SK-N-SH (cell line): ENCODE results near the gene SRP14. TPM values are rescaled to one million over a fixed set of nuclear protein-coding genes. Genes with fewer than 3 reads are reported as not detected.

Experiments used
- CTCF ChIA-PET: fragments of 300-600, 350-600 bp; formaldehyde crosslinking; extraction: SDS; loops from one replicate; lab custom pipeline; 2021; lab: Yijun Ruan, JAX
- POLR2A ChIA-PET: fragments of 350-600 bp; sonication (Branson Sonifier 250); formaldehyde crosslinking; extraction: SDS; loops from one replicate; lab custom pipeline; 2020; ENCODE audit warnings: antibody characterized with exemption, inconsistent platforms; lab: Yijun Ruan, JAX
- DNase-seq: peaks from one replicate; pipeline ENCODE4 v3.0.0; 2012
- H2AFZ ChIP-seq: fragments of 200-600 bp; sonication (generic); 2 replicates; pipeline ENCODE4 v1.8.1; 2016; ENCODE audit warnings: antibody characterized with exemption, mild to moderate bottlenecking, low read depth
- H3F3A ChIP-seq: fragments of 200-600 bp; sonication (generic); replicated peaks from 2 replicates; pipeline ENCODE3; 2016; ENCODE audit warnings: antibody characterized with exemption, mild to moderate bottlenecking; ENCODE audit not compliant: insufficient read depth
- H3K27ac ChIP-seq, 2 experiments: fragments of 200-500 bp in 1 of 2; fragments of 200-600 bp in 1 of 2; sonication (Bioruptor generic) in 1 of 2; sonication (generic), shearing (Covaris generic) in 1 of 2; 2 replicates each; pipeline versions ENCODE4 v1.5.1 to v1.6.1; 2014 to 2016; ENCODE audit warnings: low read depth in 2 of 2, inconsistent platforms in 1 of 2, low read length in 1 of 2, mild to moderate bottlenecking in 1 of 2, mixed read lengths in 1 of 2
- H3K27me3 ChIP-seq: fragments of 200-600 bp; sonication (generic), shearing (Covaris generic); 2 replicates; pipeline ENCODE4 v1.6.1; 2016; ENCODE audit warnings: mixed run types; ENCODE audit not compliant: insufficient read depth
- H3K36me3 ChIP-seq, 2 experiments: fragments of 200-500 bp in 1 of 2; fragments of 200-600 bp in 1 of 2; sonication (Bioruptor generic) in 1 of 2; sonication (generic) in 1 of 2; replicated peaks in 1 of 2; 2 replicates each; pipeline versions ENCODE3 to v1.5.1; 2014 to 2016; ENCODE audit warnings: low read length in 1 of 2, mild to moderate bottlenecking in 1 of 2; ENCODE audit not compliant: insufficient read depth in 2 of 2, control insufficient read depth in 1 of 2
- H3K4me1 ChIP-seq, 2 experiments: fragments of 200-500 bp in 1 of 2; fragments of 200-600 bp in 1 of 2; sonication (Bioruptor generic) in 1 of 2; sonication (generic), shearing (Covaris generic) in 1 of 2; 2 replicates each; pipeline versions ENCODE4 v1.5.1 to v1.6.1; 2014 to 2016; ENCODE audit warnings: low read depth in 1 of 2, low read length in 1 of 2, mixed run types in 1 of 2; ENCODE audit not compliant: insufficient read depth in 2 of 2, control insufficient read depth in 1 of 2
- H3K4me2 ChIP-seq: fragments of 200-600 bp; sonication (generic), shearing (Covaris generic); 2 replicates; pipeline ENCODE4 v1.6.1; 2017; ENCODE audit warnings: mixed run types
- H3K4me3 ChIP-seq, 2 experiments: fragments of 200-500 bp in 1 of 2; fragments of 200-600 bp in 1 of 2; sonication (Bioruptor generic) in 1 of 2; sonication (generic), shearing (Covaris generic) in 1 of 2; 2 replicates each; pipeline versions ENCODE4 v1.5.1 to v1.8.1; 2014 to 2016; ENCODE audit warnings: low read depth in 2 of 2, inconsistent platforms in 1 of 2, low read length in 1 of 2, mild to moderate bottlenecking in 1 of 2, mixed read lengths in 1 of 2, moderate library complexity in 1 of 2
- H3K79me2 ChIP-seq: fragments of 200-600 bp; sonication (generic); 2 replicates; pipeline ENCODE4 v1.8.1; 2017; ENCODE audit warnings: mild to moderate bottlenecking; ENCODE audit not compliant: insufficient read depth
- H3K9ac ChIP-seq: fragments of 200-600 bp; sonication (generic); 2 replicates; pipeline ENCODE4 v1.6.1; 2017; ENCODE audit warnings: mixed run types
- H3K9me2 ChIP-seq: fragments of 200-600 bp; sonication (generic); 2 replicates; pipeline ENCODE4 v1.6.1; 2017; ENCODE audit warnings: mixed run types
- H3K9me3 ChIP-seq: fragments of 200-600 bp; sonication (generic); 2 replicates; pipeline ENCODE4 v1.6.1; 2017; ENCODE audit warnings: mixed run types, mild to moderate bottlenecking, moderate library complexity
- H4K20me1 ChIP-seq: fragments of 200-600 bp; sonication (generic); 2 replicates; pipeline ENCODE4 v1.6.1; 2017; ENCODE audit warnings: mild to moderate bottlenecking, mixed run types; ENCODE audit not compliant: insufficient read depth
- CTCF ChIP-seq: fragments of 200-600 bp; sonication (generic); IDR thresholded peaks from 2 replicates; pipeline ENCODE4 v1.6.1; 2017; ENCODE audit warnings: antibody characterized with exemption, mild to moderate bottlenecking, moderate library complexity
- FOSL2 ChIP-seq: IDR thresholded peaks from 2 replicates; pipeline ENCODE4 v1.4.0; 2012; ENCODE audit warnings: low read depth, mild to moderate bottlenecking, moderate library complexity, borderline replicate concordance
- FOXM1 ChIP-seq: IDR thresholded peaks from 2 replicates; pipeline ENCODE4 v1.4.0; 2012; ENCODE audit warnings: low read depth, mild to moderate bottlenecking
- MXI1 ChIP-seq: IDR thresholded peaks from 2 replicates; pipeline ENCODE4 v1.6.1; 2012; ENCODE audit warnings: mild to moderate bottlenecking, low read depth, low read length, improper control_type of control experiment
- NFIC ChIP-seq: IDR thresholded peaks from 2 replicates; pipeline ENCODE4 v1.4.0; 2012; ENCODE audit warnings: borderline replicate concordance
- PBX3 ChIP-seq: IDR thresholded peaks from 2 replicates; pipeline ENCODE4; 2012
- POLR2AphosphoS5 ChIP-seq: IDR thresholded peaks from 2 replicates; pipeline ENCODE4 v1.6.1; 2012; ENCODE audit warnings: low read depth, low read length
- RFX5 ChIP-seq: IDR thresholded peaks from 2 replicates; pipeline ENCODE4 v1.6.1; 2012; ENCODE audit warnings: mild to moderate bottlenecking, improper control_type of control experiment, low read length
- RXRA ChIP-seq: IDR thresholded peaks from 2 replicates; pipeline ENCODE4 v1.4.0; 2012; ENCODE audit warnings: low read depth, mild to moderate bottlenecking, borderline replicate concordance
- SIN3A ChIP-seq: IDR thresholded peaks from 2 replicates; pipeline ENCODE4 v1.6.1; 2012; ENCODE audit warnings: low read depth, mild to moderate bottlenecking, low read length, moderate library complexity, borderline replicate concordance
- SMC3 ChIP-seq: IDR thresholded peaks from 2 replicates; pipeline ENCODE4 v1.6.1; 2012; ENCODE audit warnings: low read depth, low read length, improper control_type of control experiment
- TCF12 ChIP-seq: IDR thresholded peaks from 2 replicates; pipeline ENCODE4 v1.4.0; 2012
- TEAD4 ChIP-seq: IDR thresholded peaks from 2 replicates; pipeline ENCODE4 v1.4.0; 2012; ENCODE audit warnings: mild to moderate bottlenecking, borderline replicate concordance; ENCODE audit not compliant: insufficient read depth
- USF1 ChIP-seq: IDR thresholded peaks from 2 replicates; pipeline ENCODE4 v1.4.0; 2012; ENCODE audit warnings: low read depth, borderline replicate concordance
- USF2 ChIP-seq: fragments of 150-350 bp; IDR thresholded peaks from 2 replicates; pipeline ENCODE4 v1.6.1; 2017; ENCODE audit warnings: antibody characterized with exemption, low read length, low read depth, borderline replicate concordance
- YY1 ChIP-seq: IDR thresholded peaks from 2 replicates; pipeline ENCODE4 v1.4.0; 2012; ENCODE audit warnings: low read depth, mild to moderate bottlenecking
- WGBS: methylation state at CpG from one replicate; pipeline ENCODE4 v1.1.6; 2017; ENCODE audit warnings: low lambda C conversion rate; 5-methylcytosine and 5-hydroxymethylcytosine counted together
- polyA plus RNA-seq, 3 experiments: library from polyadenylated mRNA; depleted of rRNA; stranded (reverse); fragments of >200 nt; gene quantifications; 2 replicates each; pipeline ENCODE4 v1.2.3, GENCODE V29; 2012
- TF ChIP-seq, protein P1 (sequence below): IDR thresholded peaks from 2 replicates; pipeline ENCODE4 v1.4.0; 2012; ENCODE audit warnings: low read depth, borderline replicate concordance
- TF ChIP-seq, protein P2 (sequence below): IDR thresholded peaks from 2 replicates; pipeline ENCODE4 v1.4.0; 2012; ENCODE audit warnings: low read depth

Gene SRP14
- polyA plus RNA-seq, 1 of the 3 experiments (the other 2 are of a cell fraction) = 489 TPM

DNA sequence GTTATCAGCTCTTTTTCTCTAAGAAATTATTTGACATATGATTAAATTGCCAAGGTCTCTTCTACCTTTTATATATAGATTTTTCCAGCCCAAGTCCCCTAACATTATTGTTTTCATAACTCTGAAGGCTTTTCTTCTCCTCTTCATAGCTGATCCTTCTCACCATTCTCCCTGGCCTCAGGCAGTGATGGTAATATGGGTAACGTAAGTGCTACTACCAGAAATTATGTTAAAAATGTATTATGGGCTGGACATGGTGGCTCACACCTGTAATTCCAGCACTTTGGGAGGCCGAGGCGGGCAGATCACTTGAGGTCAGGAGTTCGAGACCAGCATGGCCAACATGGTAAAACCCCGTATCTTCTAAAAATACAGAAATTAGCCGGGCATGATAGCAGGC is 40.5 kb upstream of the SRP14 start:
- Histone ChIP-seq H2AFZ (no peak overlapping the region), H4K20me1 (no peaks in the 10 kb centered on the region), H3K9me2 (no peaks in the 10 kb centered on the region), H3K79me2 (no peaks in the 10 kb centered on the region), H3K9ac (no peak overlapping the region), H3K27ac (no peak overlapping the region), H3K36me3 (no peaks in the 10 kb centered on the region), H3K4me2 (no peak overlapping the region), H3K4me1 (peaks cover 20 to 25% of the 10 kb centered on the region in 2 experiments), H3K27me3 (no peaks in the 10 kb centered on the region), H3K9me3 (no peaks in the 10 kb centered on the region), H3K4me3 (no peak overlapping the region), H3F3A (no peaks in the 10 kb centered on the region)
- CTCF ChIA-PET = no interaction called here
- no peak for TF ChIP-seq YY1
- no peak for TF ChIP-seq SIN3A
- no peak for TF ChIP-seq RFX5
- TF ChIP-seq POLR2AphosphoS5 = no peak
- TF ChIP-seq FOSL2 = no peak
- no peak for TF ChIP-seq TCF12
- no peak for TF ChIP-seq USF2
- TF ChIP-seq MXI1 = no peak
- no peak for TF ChIP-seq PBX3
- no peak for TF ChIP-seq RXRA
- TF ChIP-seq, protein P1, sequence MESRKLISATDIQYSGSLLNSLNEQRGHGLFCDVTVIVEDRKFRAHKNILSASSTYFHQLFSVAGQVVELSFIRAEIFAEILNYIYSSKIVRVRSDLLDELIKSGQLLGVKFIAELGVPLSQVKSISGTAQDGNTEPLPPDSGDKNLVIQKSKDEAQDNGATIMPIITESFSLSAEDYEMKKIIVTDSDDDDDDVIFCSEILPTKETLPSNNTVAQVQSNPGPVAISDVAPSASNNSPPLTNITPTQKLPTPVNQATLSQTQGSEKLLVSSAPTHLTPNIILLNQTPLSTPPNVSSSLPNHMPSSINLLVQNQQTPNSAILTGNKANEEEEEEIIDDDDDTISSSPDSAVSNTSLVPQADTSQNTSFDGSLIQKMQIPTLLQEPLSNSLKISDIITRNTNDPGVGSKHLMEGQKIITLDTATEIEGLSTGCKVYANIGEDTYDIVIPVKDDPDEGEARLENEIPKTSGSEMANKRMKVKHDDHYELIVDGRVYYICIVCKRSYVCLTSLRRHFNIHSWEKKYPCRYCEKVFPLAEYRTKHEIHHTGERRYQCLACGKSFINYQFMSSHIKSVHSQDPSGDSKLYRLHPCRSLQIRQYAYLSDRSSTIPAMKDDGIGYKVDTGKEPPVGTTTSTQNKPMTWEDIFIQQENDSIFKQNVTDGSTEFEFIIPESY = no peak
- no peak for TF ChIP-seq CTCF
- no peak for TF ChIP-seq FOXM1
- no peak for TF ChIP-seq SMC3
- TF ChIP-seq USF1 = no peak
- no peak for TF ChIP-seq TEAD4
- TF ChIP-seq, protein P2, sequence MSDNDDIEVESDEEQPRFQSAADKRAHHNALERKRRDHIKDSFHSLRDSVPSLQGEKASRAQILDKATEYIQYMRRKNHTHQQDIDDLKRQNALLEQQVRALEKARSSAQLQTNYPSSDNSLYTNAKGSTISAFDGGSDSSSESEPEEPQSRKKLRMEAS = no peak
- TF ChIP-seq NFIC = no peak
- no peak for DNase-seq
- POLR2A ChIA-PET = no interaction called here
- WGBS = 97% methylated on average over 6 of the region's 6 CpGs
